Memory B cell (primary cell): Measurements from ENCODE around the gene ZNF428.

Experiments used
- ATAC-seq: fragments of 150-1000 bp; cut with Tn5 transposase; 2 replicates; pipeline ENCODE4 v1.10.0; 2021; ENCODE audit warnings: low read depth, mild to moderate bottlenecking, moderate library complexity
- DNase-seq, 2 donors: peaks; one replicate each; pipeline ENCODE4 v3.0.0; 2022; ENCODE audit warnings: low spot score in 2 of 2
- H3K27ac Mint-ChIP-seq: one replicate; pipeline ENCODE4 v1.8.0; 2022; ENCODE audit warnings: mild to moderate bottlenecking, moderate library complexity, mixed read lengths
- H3K27me3 Mint-ChIP-seq: one replicate; pipeline ENCODE4 v1.8.0; 2022; ENCODE audit warnings: mixed read lengths
- H3K36me3 Mint-ChIP-seq: one replicate; pipeline ENCODE4 v1.8.0; 2022; ENCODE audit warnings: mild to moderate bottlenecking, mixed read lengths
- H3K4me1 Mint-ChIP-seq: one replicate; pipeline ENCODE4 v1.8.0; 2022; ENCODE audit warnings: mixed read lengths
- H3K4me3 Mint-ChIP-seq: one replicate; pipeline ENCODE4 v1.8.0; 2022; ENCODE audit warnings: mild to moderate bottlenecking, moderate library complexity, mixed read lengths
- H3K9me3 Mint-ChIP-seq: one replicate; pipeline ENCODE4 v1.8.0; 2022; ENCODE audit warnings: mixed read lengths

Gene ZNF428

GRCh38 chr19:43634872-43635560, 15.6 kb upstream of the ZNF428 start:
- H3K27me3 Mint-ChIP-seq: peaks cover 29% of the 10 kb centered on the region
- H3K27ac Mint-ChIP-seq: no peak overlapping the region
- no peak for DNase-seq
- ATAC-seq: no peak
- peaks cover 5% of the 10 kb centered on the region for H3K36me3 Mint-ChIP-seq
- no peaks in the 10 kb centered on the region for H3K9me3 Mint-ChIP-seq
- H3K4me1 Mint-ChIP-seq: peaks cover 15% of the 10 kb centered on the region
- H3K4me3 Mint-ChIP-seq: no peak overlapping the region

- H3K27ac Mint-ChIP-seq: no peak overlapping the region
- peaks cover 15% of the 10 kb centered on the region for H3K4me1 Mint-ChIP-seq
- no peaks in the 10 kb centered on the region for H3K9me3 Mint-ChIP-seq
- no peak for DNase-seq
- no peak overlapping the region for H3K4me3 Mint-ChIP-seq
- peaks cover 5% of the 10 kb centered on the region for H3K36me3 Mint-ChIP-seq
- ATAC-seq: no peak
- peaks cover 28% of the 10 kb centered on the region for H3K27me3 Mint-ChIP-seq
Observed at GRCh38 chr19:43634506-43634871, 15.1 kb upstream of the ZNF428 start.

- Mint-ChIP-seq H3K9me3 (no peaks in the 10 kb centered on the region), H3K27ac (no peak overlapping the region), H3K27me3 (peaks cover 26% of the 10 kb centered on the region), H3K4me3 (no peak overlapping the region), H3K4me1 (peaks cover 13% of the 10 kb centered on the region), H3K36me3 (peaks cover 4% of the 10 kb centered on the region)
- no peak for DNase-seq
- ATAC-seq: no peak
Observed at GRCh38 chr19:43634068-43634467, 14.6 kb upstream of the ZNF428 start.

GRCh38 chr19:43633520-43633919, 14.1 kb upstream of the ZNF428 start:
- H3K27me3 Mint-ChIP-seq: peaks cover 21% of the 10 kb centered on the region
- H3K27ac Mint-ChIP-seq: no peak overlapping the region
- ATAC-seq (no peak), DNase-seq (no peak)
- peaks cover 7% of the 10 kb centered on the region for H3K4me1 Mint-ChIP-seq
- H3K36me3 Mint-ChIP-seq: no peaks in the 10 kb centered on the region
- H3K9me3 Mint-ChIP-seq: no peaks in the 10 kb centered on the region
- no peak overlapping the region for H3K4me3 Mint-ChIP-seq

- Mint-ChIP-seq H3K4me1 (peaks cover 5% of the 10 kb centered on the region), H3K4me3 (no peak overlapping the region), H3K27me3 (peaks cover 21% of the 10 kb centered on the region), H3K27ac (no peak overlapping the region), H3K36me3 (no peaks in the 10 kb centered on the region), H3K9me3 (no peaks in the 10 kb centered on the region)
- DNase-seq (no peak), ATAC-seq (no peak)
Observed at GRCh38 chr19:43631491-43631890, 12.1 kb upstream of the ZNF428 start.

- H3K4me1 Mint-ChIP-seq: peaks cover 3% of the 10 kb centered on the region
- DNase-seq (no peak), ATAC-seq (no peak)
Observed at GRCh38 chr19:43628646-43629326, 9.4 kb upstream of the ZNF428 start.

GRCh38 chr19:43626838-43627237, 7.4 kb upstream of the ZNF428 start:
- H3K27ac Mint-ChIP-seq: no peak overlapping the region
- no peak overlapping the region for H3K4me3 Mint-ChIP-seq

More at GRCh38 chr19:43628646-43629326, 9.4 kb upstream of the ZNF428 start:
- Mint-ChIP-seq H3K9me3 (peaks cover 2% of the 10 kb centered on the region), H3K4me3 (no peak overlapping the region), H3K36me3 (no peaks in the 10 kb centered on the region), H3K27me3 (peaks cover 20% of the 10 kb centered on the region), H3K27ac (no peak overlapping the region)

GRCh38 chr19:43625918-43626579, 6.6 kb upstream of the ZNF428 start:
- ATAC-seq (no peak), DNase-seq (no peak)
- Mint-ChIP-seq H3K4me3 (no peak overlapping the region), H3K27ac (no peak overlapping the region), H3K27me3 (peaks cover 16% of the 10 kb centered on the region), H3K4me1 (peaks cover 3% of the 10 kb centered on the region), H3K9me3 (peaks cover 2% of the 10 kb centered on the region), H3K36me3 (no peaks in the 10 kb centered on the region)

More at GRCh38 chr19:43626838-43627237, 7.4 kb upstream of the ZNF428 start:
- Mint-ChIP-seq H3K27me3 (peaks cover 16% of the 10 kb centered on the region), H3K9me3 (peaks cover 2% of the 10 kb centered on the region), H3K36me3 (no peaks in the 10 kb centered on the region), H3K4me1 (peaks cover 3% of the 10 kb centered on the region)
- DNase-seq: no peak
- ATAC-seq: no peak

GRCh38 chr19:43624933-43625332, 5.5 kb upstream of the ZNF428 start:
- Mint-ChIP-seq H3K27ac (no peak overlapping the region), H3K4me1 (peaks cover 10% of the 10 kb centered on the region), H3K27me3 (peaks cover 14% of the 10 kb centered on the region), H3K36me3 (no peaks in the 10 kb centered on the region), H3K4me3 (no peak overlapping the region), H3K9me3 (peaks cover 2% of the 10 kb centered on the region)
- ATAC-seq (peak; percentile 89), DNase-seq (peak; percentile 67 to 81)

GRCh38 chr19:43623889-43624670, 4.7 kb upstream of the ZNF428 start:
- Mint-ChIP-seq H3K27ac (no peak overlapping the region), H3K36me3 (no peaks in the 10 kb centered on the region), H3K4me1 (peaks cover 14% of the 10 kb centered on the region)

GRCh38 chr19:43622956-43623355, 3.5 kb upstream of the ZNF428 start:
- Mint-ChIP-seq H3K9me3 (peaks cover 2% of the 10 kb centered on the region), H3K4me3 (no peak overlapping the region), H3K27me3 (peaks cover 14% of the 10 kb centered on the region), H3K36me3 (no peaks in the 10 kb centered on the region), H3K4me1 (peaks cover 17% of the 10 kb centered on the region), H3K27ac (no peak overlapping the region)
- DNase-seq (no peak), ATAC-seq (no peak)

More at GRCh38 chr19:43623889-43624670, 4.7 kb upstream of the ZNF428 start:
- H3K9me3 Mint-ChIP-seq: peaks cover 2% of the 10 kb centered on the region
- H3K27me3 Mint-ChIP-seq: peaks cover 14% of the 10 kb centered on the region
- ATAC-seq (no peak), DNase-seq (no peak)
- no peak overlapping the region for H3K4me3 Mint-ChIP-seq

- DNase-seq: no peak
- ATAC-seq: no peak
- Mint-ChIP-seq H3K27ac (no peak overlapping the region), H3K4me3 (no peak overlapping the region), H3K4me1 (peaks cover 17% of the 10 kb centered on the region), H3K36me3 (no peaks in the 10 kb centered on the region), H3K9me3 (peaks cover 2% of the 10 kb centered on the region), H3K27me3 (peaks cover 10% of the 10 kb centered on the region)
Observed at GRCh38 chr19:43622070-43622469, 2.6 kb upstream of the ZNF428 start.

- Mint-ChIP-seq H3K36me3 (no peaks in the 10 kb centered on the region), H3K4me1 (peaks cover 17% of the 10 kb centered on the region), H3K9me3 (peaks cover 2% of the 10 kb centered on the region), H3K27me3 (no peaks in the 10 kb centered on the region), H3K27ac (peak overlapping the region; percentile 94), H3K4me3 (peak overlapping the region; percentile 98)
- ATAC-seq (no peak), DNase-seq (no peak)
Observed at GRCh38 chr19:43620061-43621001, 902 bp upstream of the ZNF428 start.
